MM.1S (cell line): Measurements from ENCODE around the gene TEAD4.
A peak's percentile ranks its signal among the peaks of the same experiment; 100 is the strongest.

Source experiments
- DNase-seq: peaks from one replicate; pipeline ENCODE4 v3.0.0-alpha.2; 2015
- H2AFZ ChIP-seq: fragments of 300-600 bp; sonication (generic); 2 replicates; pipeline ENCODE4 v1.6.0; 2016; ENCODE audit warnings: antibody characterized with exemption, low read length
- H3F3A ChIP-seq: fragments of 300-600 bp; sonication (generic); 2 replicates; pipeline ENCODE4 v1.6.1; 2016; ENCODE audit warnings: mild to moderate bottlenecking, antibody characterized with exemption, low read length, moderate library complexity, mixed read lengths; ENCODE audit not compliant: insufficient read depth
- H3K27ac ChIP-seq: fragments of 300-600 bp; sonication (generic); 2 replicates; pipeline ENCODE4 v1.5.1; 2016; ENCODE audit warnings: mild to moderate bottlenecking, low read length
- H3K27me3 ChIP-seq: fragments of 300-600 bp; sonication (generic); replicated peaks from 2 replicates; pipeline ENCODE4 v1.6.0; 2016; ENCODE audit warnings: low read length; ENCODE audit not compliant: insufficient read depth
- H3K36me3 ChIP-seq: fragments of 300-600 bp; sonication (generic); replicated peaks from 2 replicates; pipeline ENCODE4 v1.6.1; 2016; ENCODE audit warnings: mild to moderate bottlenecking, low read length, mixed read lengths; ENCODE audit not compliant: insufficient read depth
- H3K4me1 ChIP-seq: fragments of 300-600 bp; sonication (generic); 2 replicates; pipeline ENCODE4 v1.6.1; 2016; ENCODE audit warnings: low read length, mixed read lengths
- H3K4me2 ChIP-seq: fragments of 300-600 bp; sonication (generic); 2 replicates; pipeline ENCODE4 v1.6.0; 2016; ENCODE audit warnings: low read depth, low read length
- H3K4me3 ChIP-seq: fragments of 300-600 bp; sonication (generic); 2 replicates; pipeline ENCODE4 v1.5.1; 2016; ENCODE audit warnings: low read length, mixed read lengths
- H3K79me2 ChIP-seq: fragments of 300-600 bp; sonication (generic); 2 replicates; pipeline ENCODE4 v1.6.1; 2016; ENCODE audit warnings: mixed run types, low read length, mixed read lengths
- H3K9ac ChIP-seq: fragments of 300-600 bp; sonication (generic); 2 replicates; pipeline ENCODE4 v1.6.1; 2016; ENCODE audit warnings: low read length, mixed read lengths
- H3K9me2 ChIP-seq: fragments of 300-600 bp; sonication (generic); replicated peaks from 2 replicates; pipeline ENCODE4 v1.6.1; 2016; ENCODE audit warnings: mild to moderate bottlenecking, low read length, mixed read lengths; ENCODE audit not compliant: insufficient read depth
- H3K9me3 ChIP-seq: fragments of 300-600 bp; sonication (generic); replicated peaks from 2 replicates; pipeline ENCODE4 v1.6.1; 2016; ENCODE audit warnings: mild to moderate bottlenecking, low read length, mixed read lengths; ENCODE audit not compliant: insufficient read depth
- H4K20me1 ChIP-seq: fragments of 300-600 bp; sonication (generic); 2 replicates; pipeline ENCODE4 v1.6.1; 2016; ENCODE audit warnings: mild to moderate bottlenecking, low read length, moderate library complexity, mixed read lengths; ENCODE audit not compliant: insufficient read depth
- CTCF ChIP-seq: fragments of 300-600 bp; sonication (generic); IDR thresholded peaks from 2 replicates; pipeline ENCODE4 v1.5.1; 2016; ENCODE audit warnings: antibody characterized with exemption, low read length, mixed read lengths
- EZH2 ChIP-seq: fragments of 300-600 bp; sonication (generic); optimal IDR thresholded peaks from 2 replicates; pipeline ENCODE3; 2017; ENCODE audit warnings: low read depth, mild to moderate bottlenecking, antibody characterized with exemption, low read length, mixed read lengths
- EZH2phosphoT487 ChIP-seq: fragments of 300-600 bp; sonication (generic); IDR thresholded peaks from 2 replicates; pipeline ENCODE4 v1.6.1; 2018; ENCODE audit warnings: antibody characterized with exemption, low read length

Gene TEAD4

GRCh38 chr12:3071107-3071506 is 111.9 kb downstream of the TEAD4 start:
- H3K4me1 ChIP-seq: no peaks in the 10 kb centered on the region
- TF ChIP-seq CTCF: no peak
- TF ChIP-seq EZH2: no peak
- no peak for TF ChIP-seq EZH2phosphoT487
- no peak overlapping the region for H3K4me2 ChIP-seq

GRCh38 chr12:3071710-3072109 is 112.5 kb downstream of the TEAD4 start:
- no peaks in the 10 kb centered on the region for H3K79me2 ChIP-seq

More at GRCh38 chr12:3071107-3071506, 111.9 kb downstream of the TEAD4 start:
- H3K9ac ChIP-seq: no peak overlapping the region
- H3K27ac ChIP-seq: no peak overlapping the region
- H3K79me2 ChIP-seq: no peaks in the 10 kb centered on the region
- DNase-seq: no peak
- H3K9me2 ChIP-seq: no peaks in the 10 kb centered on the region
- H3F3A ChIP-seq: no peaks in the 10 kb centered on the region
- no peak overlapping the region for H2AFZ ChIP-seq
- no peaks in the 10 kb centered on the region for H4K20me1 ChIP-seq
- peaks cover 30% of the 10 kb centered on the region for H3K27me3 ChIP-seq
- H3K36me3 ChIP-seq: no peaks in the 10 kb centered on the region
- H3K9me3 ChIP-seq: no peaks in the 10 kb centered on the region
- H3K4me3 ChIP-seq: no peak overlapping the region

GRCh38 chr12:3073438-3074250 is 114.4 kb downstream of the TEAD4 start:
- Histone ChIP-seq H3K4me3 (no peak overlapping the region), H3K9ac (no peak overlapping the region), H3K36me3 (no peaks in the 10 kb centered on the region), H4K20me1 (no peaks in the 10 kb centered on the region), H3K9me3 (no peaks in the 10 kb centered on the region), H3K9me2 (no peaks in the 10 kb centered on the region), H3K4me2 (no peak overlapping the region), H3K27me3 (peaks cover 34% of the 10 kb centered on the region), H3K4me1 (no peaks in the 10 kb centered on the region), H2AFZ (no peak overlapping the region), H3K27ac (no peak overlapping the region), H3K79me2 (no peaks in the 10 kb centered on the region), H3F3A (no peaks in the 10 kb centered on the region)
- DNase-seq: peak; percentile 83
- TF ChIP-seq CTCF: peak; percentile 99
- TF ChIP-seq EZH2: no peak
- TF ChIP-seq EZH2phosphoT487: no peak

More at GRCh38 chr12:3071710-3072109, 112.5 kb downstream of the TEAD4 start:
- Histone ChIP-seq H3K4me3 (no peak overlapping the region), H3K4me1 (no peaks in the 10 kb centered on the region), H3K9me3 (no peaks in the 10 kb centered on the region), H3K27me3 (peaks cover 30% of the 10 kb centered on the region), H3K27ac (no peak overlapping the region), H4K20me1 (no peaks in the 10 kb centered on the region), H3K36me3 (no peaks in the 10 kb centered on the region), H3K4me2 (no peak overlapping the region), H3F3A (no peaks in the 10 kb centered on the region), H3K9ac (no peak overlapping the region), H3K9me2 (no peaks in the 10 kb centered on the region), H2AFZ (no peak overlapping the region)
- no peak for DNase-seq
- TF ChIP-seq CTCF: no peak
- no peak for TF ChIP-seq EZH2phosphoT487
- no peak for TF ChIP-seq EZH2
